Fibroblast of upper back skin (primary cell): Measurements from ENCODE around the gene PRMT3.
"Not testable (repeated sequence)": the region's sequence is repeated elsewhere in the genome, so short reads cannot be mapped to it uniquely, and the experiment has no call there.

ENCODE experiments used
- DNase-seq: peaks from one replicate; pipeline ENCODE4 v3.0.0-alpha.2; 2013

The PRMT3 gene

GRCh38 chr11:20518323-20518834 lies 130.9 kb downstream of the PRMT3 start:
- no peak for DNase-seq

- no peak for DNase-seq
Measured at GRCh38 chr11:20522536-20522935, 135.0 kb downstream of the PRMT3 start.

GRCh38 chr11:20529757-20530156 lies 142.2 kb downstream of the PRMT3 start:
- DNase-seq, result no peak

- no peak for DNase-seq
Measured at GRCh38 chr11:20530942-20531703, 143.6 kb downstream of the PRMT3 start.

GRCh38 chr11:20535271-20535881 lies 147.9 kb downstream of the PRMT3 start:
- DNase-seq, result no peak

GRCh38 chr11:20536365-20536764 lies 148.8 kb downstream of the PRMT3 start:
- DNase-seq, result no peak

GRCh38 chr11:20536784-20537183 lies 149.3 kb downstream of the PRMT3 start:
- DNase-seq, result no peak

GRCh38 chr11:20541503-20541902 lies 154.0 kb downstream of the PRMT3 start:
- DNase-seq, result no peak

- no peak for DNase-seq
Measured at GRCh38 chr11:20544603-20545237, 157.2 kb downstream of the PRMT3 start.

- no peak for DNase-seq
Measured at GRCh38 chr11:20547411-20547810, 159.9 kb downstream of the PRMT3 start.

- DNase-seq, result no peak
Measured at GRCh38 chr11:20551096-20551495, 163.6 kb downstream of the PRMT3 start.

- no peak for DNase-seq
Measured at GRCh38 chr11:20555783-20556182, 168.3 kb downstream of the PRMT3 start.

- not testable (repeated sequence) for DNase-seq
Measured at GRCh38 chr11:20556396-20556795, 168.9 kb downstream of the PRMT3 start.

GRCh38 chr11:20558741-20559140 lies 171.2 kb downstream of the PRMT3 start:
- DNase-seq, result no peak
